BJ (cell line): ENCODE measurements around the gene CAPN8. TPM values are rescaled to one million over a fixed set of nuclear protein-coding genes. Genes with fewer than 3 reads are reported as not detected.

Experiments used
- CTCF ChIA-PET: fragments of 350-600 bp; formaldehyde crosslinking; extraction: SDS; loops from one replicate; lab custom pipeline; 2021; ENCODE audit warnings: antibody characterized with exemption, inconsistent platforms; lab: Yijun Ruan, JAX
- POLR2A ChIA-PET: fragments of 300-600 bp; sonication (Branson Sonifier 250); formaldehyde crosslinking; extraction: SDS; loops from one replicate; lab custom pipeline; 2021; ENCODE audit warnings: antibody characterized with exemption; lab: Charles Lee
- DNase-seq: peaks from one replicate; pipeline ENCODE4 v3.0.0-alpha.2; 2011; ENCODE audit warnings: low read depth
- H3K27me3 ChIP-seq: 2 replicates; pipeline ENCODE4 v1.6.0; 2011; ENCODE audit warnings: low read length; ENCODE audit not compliant: control insufficient read depth, insufficient read depth
- H3K36me3 ChIP-seq: 2 replicates; pipeline ENCODE4 v1.5.1; 2011; ENCODE audit warnings: low read length; ENCODE audit not compliant: control insufficient read depth, insufficient read depth
- H3K4me3 ChIP-seq: 2 replicates; pipeline ENCODE4 v1.5.1; 2011; ENCODE audit warnings: low read depth, mild to moderate bottlenecking, control low read depth, low read length
- CTCF ChIP-seq: IDR thresholded peaks from 2 replicates; pipeline ENCODE4 v1.5.1; 2011; ENCODE audit warnings: low read depth, mild to moderate bottlenecking, control low read depth, inconsistent platforms, low read length, moderate library complexity; ENCODE audit not compliant: insufficient read depth
- polyA plus RNA-seq: library from polyadenylated mRNA; depleted of rRNA; stranded (reverse); fragments of >200 nt; gene quantifications from 2 replicates; pipeline ENCODE4 v1.2.3, GENCODE V29; 2011

CAPN8 gene
- polyA plus RNA-seq, 1 experiment, result not detected

- no peak overlapping the region for H3K4me3 ChIP-seq
- no peaks in the 10 kb centered on the region for H3K27me3 ChIP-seq
- TF ChIP-seq CTCF, result no peak
- ChIA-PET CTCF (interaction anchor here (1.0 to 2.2 kb wide), 5 partner anchors 12 to 605 kb away, joined by 4 to 12 read pairs (median 5); no protein-coding TSS in a partner anchor), POLR2A (no interaction called here)
- DNase-seq, result no peak
- no peaks in the 10 kb centered on the region for H3K36me3 ChIP-seq
These were observed 29.6 kb upstream of the CAPN8 start for GRCh38 chr1:223695014-223695548.

GRCh38 chr1:223691121-223691520 is 25.6 kb upstream of the CAPN8 start:
- no peak for DNase-seq
- ChIA-PET POLR2A (no interaction called here), CTCF (interaction anchor here (1.0 kb wide), 1 partner anchor 565 kb away, joined by 3 read pairs; no protein-coding TSS in a partner anchor)
- no peak overlapping the region for H3K4me3 ChIP-seq
- peaks cover 1% of the 10 kb centered on the region; the same call in 1 of the 2 replicates for H3K27me3 ChIP-seq
- H3K36me3 ChIP-seq, result no peaks in the 10 kb centered on the region
- TF ChIP-seq CTCF, result no peak

- POLR2A ChIA-PET, result no interaction called here
- no peak for TF ChIP-seq CTCF
- DNase-seq, result no peak
- CTCF ChIA-PET, result interaction anchor here (0.6 to 6.8 kb wide), 3 partner anchors 9 to 552 kb away, joined by 3 to 55 read pairs (median 4); no protein-coding TSS in a partner anchor
- Histone ChIP-seq H3K27me3 (peaks cover 6% of the 10 kb centered on the region), H3K4me3 (no peak overlapping the region), H3K36me3 (no peaks in the 10 kb centered on the region)
These were observed 18.9 kb upstream of the CAPN8 start for GRCh38 chr1:223684488-223684792.

GRCh38 chr1:223683586-223684487 is 18.3 kb upstream of the CAPN8 start:
- Histone ChIP-seq H3K27me3 (peaks cover 6% of the 10 kb centered on the region), H3K4me3 (no peak overlapping the region), H3K36me3 (no peaks in the 10 kb centered on the region)
- no peak for DNase-seq
- POLR2A ChIA-PET, result no interaction called here
- CTCF ChIA-PET, result interaction anchor here (0.9 to 6.8 kb wide), 11 partner anchors 9 to 886 kb away, joined by 3 to 55 read pairs (median 4); partner anchors contain the start of gene TLR5
- peak; percentile 61 for TF ChIP-seq CTCF

- CTCF ChIA-PET, result interaction anchor here (1.5 to 6.8 kb wide), 5 partner anchors 13 to 550 kb away, joined by 4 to 55 read pairs (median 4); no protein-coding TSS in a partner anchor
- DNase-seq, result no peak
- POLR2A ChIA-PET, result no interaction called here
- no peak for TF ChIP-seq CTCF
- H3K4me3 ChIP-seq, result no peak overlapping the region
- peaks cover 5% of the 10 kb centered on the region for H3K27me3 ChIP-seq
- no peaks in the 10 kb centered on the region for H3K36me3 ChIP-seq
These were observed 17.0 kb upstream of the CAPN8 start for GRCh38 chr1:223682502-223682901.
